Transverse colon (tissue), 4 donors: Measurements from ENCODE around the gene IL31. TPM values are rescaled to one million over a fixed set of nuclear protein-coding genes. Genes with fewer than 3 reads are reported as not detected.

ENCODE experiments used
- DNase-seq: peaks from one replicate; pipeline ENCODE4 v3.0.0-alpha.2; 2019
- H3K27ac ChIP-seq, 4 donors: fragments of 200-600 bp; sonication (generic); 2 replicates each; pipeline ENCODE4 v1.5.1; 2016 to 2018; ENCODE audit warnings: inconsistent platforms in 4 of 4
- H3K27me3 ChIP-seq: fragments of 200-600 bp; sonication (generic); 2 replicates; pipeline ENCODE4 v1.5.1; 2017; ENCODE audit warnings: inconsistent platforms
- H3K36me3 ChIP-seq, 4 donors: fragments of 200-600 bp; sonication (generic); 2 replicates each; pipeline ENCODE4 v1.5.1; 2017 to 2019; ENCODE audit warnings: inconsistent platforms in 4 of 4
- H3K4me1 ChIP-seq, 4 donors: fragments of 200-600 bp; sonication (generic); 2 replicates each; pipeline ENCODE4 v1.5.1; 2017 to 2020; ENCODE audit warnings: inconsistent platforms in 4 of 4
- H3K4me3 ChIP-seq, 4 donors: fragments of 200-600 bp; sonication (generic); 1 replicate in 1 of 4; 2 replicates in 3 of 4; pipeline versions ENCODE4 v1.5.1 to v1.6.1; 2017 to 2019; ENCODE audit warnings: inconsistent platforms in 4 of 4
- H3K9me3 ChIP-seq, 2 donors: fragments of 200-600 bp; sonication (generic); 2 replicates each; pipeline ENCODE4 v1.5.1; 2017 to 2019; ENCODE audit warnings: inconsistent platforms in 2 of 2
- CTCF ChIP-seq, 5 experiments: fragments of 200-600 bp in 3 of 5; fragments of 450-650 bp in 2 of 5; sonication (generic) in 3 of 5; IDR thresholded peaks; 1 replicate in 2 of 5; 2 replicates in 3 of 5; pipeline ENCODE4 v1.5.1; 2016 to 2017; ENCODE audit warnings: antibody characterized with exemption in 5 of 5, inconsistent platforms in 3 of 5, mild to moderate bottlenecking in 2 of 5, moderate library complexity in 1 of 5
- EP300 ChIP-seq: sonication (generic); formaldehyde crosslinking; IDR thresholded peaks from one replicate; pipeline ENCODE4 v1.6.1; 2017; ENCODE audit warnings: antibody characterized with exemption, low read depth
- POLR2A ChIP-seq: fragments of 450-650 bp; IDR thresholded peaks from one replicate; pipeline ENCODE4 v1.6.1; 2016; ENCODE audit warnings: antibody characterized with exemption, mild to moderate bottlenecking, moderate library complexity
- POLR2AphosphoS5 ChIP-seq, 3 donors: sonication (generic); formaldehyde crosslinking; IDR thresholded peaks; one replicate each; pipeline ENCODE4 v1.6.1; 2016; ENCODE audit warnings: antibody characterized with exemption in 3 of 3
- WGBS, 2 donors: methylation state at CpG; one replicate each; pipeline ENCODE4 v1.1.5; 2018; ENCODE audit warnings: low coverage in 1 of 2; 5-methylcytosine and 5-hydroxymethylcytosine counted together
- in situ Hi-C, 4 donors: fragments of 200-750 bp; cut with MboI; loops; one replicate each; pipeline versions ENCODE4 v1.15.0 to v1.15.1; 2017; ENCODE audit warnings: low sequenced_read_pairs in 3 of 4, low pct_ligation_motif_present in 1 of 4, low pct_unique_long_range_greater_than_20kb in 1 of 4
- intact Hi-C: fragments of 100-400 bp; cut with DNase I; formaldehyde crosslinking; loops from one replicate; pipeline ENCODE4 v1.15.1; 2023; ENCODE audit warnings: low total_unique reads
- total RNA-seq, 4 donors: library from RNA; depleted of rRNA; stranded (reverse); fragments of >200 nt; gene quantifications; one replicate each; pipeline ENCODE4 v1.1.0, GENCODE V29; 2016

IL31 gene
- total RNA-seq, 4 donors from 2014 or later, result not detected

- TF ChIP-seq POLR2AphosphoS5 (IDR thresholded peaks at IDR 0.05) (no peak), EP300 (no peak), POLR2A (no peak), CTCF (IDR thresholded peaks at IDR 0.05) (no peak)
- Histone ChIP-seq H3K4me3 (no peak overlapping the region), H3K36me3 (no peaks in the 10 kb centered on the region), H3K4me1 (peaks cover 0 to 2% (median 0%) of the 10 kb centered on the region in 4 donors), H3K27ac (peak overlapping the region in 1 of 4 donors; percentile 36), H3K9me3 (no peaks in the 10 kb centered on the region), H3K27me3 (peaks cover 32% of the 10 kb centered on the region)
- WGBS, 2 donors, result 88 to 91% methylated on average over 2 to 4 of the region's 4 CpGs
- intact Hi-C loops (no loop called here), in situ Hi-C loops (loop anchor here in 2 of 4 donors (10.0 to 25.0 kb wide), 2 partner anchors 141 to 283 kb away; partner anchors contain the start of gene CFAP251 (in 1 of the 2))
- no peak for DNase-seq
Observed at GRCh38 chr12:122195405-122195804, 21.4 kb upstream of the IL31 start.

- TF ChIP-seq CTCF (IDR thresholded peaks at IDR 0.05), result no peak
- TF ChIP-seq EP300, result no peak
- no peak for TF ChIP-seq POLR2A
- no peak for TF ChIP-seq POLR2AphosphoS5 (IDR thresholded peaks at IDR 0.05)
- intact Hi-C loops, result no loop called here
- no peak overlapping the region for H3K4me3 ChIP-seq
- DNase-seq, result no peak
- peak overlapping the region in 2 of 4 donors; percentile 30 to 36 for H3K27ac ChIP-seq
- H3K36me3 ChIP-seq, result no peaks in the 10 kb centered on the region
- H3K9me3 ChIP-seq, result no peaks in the 10 kb centered on the region
- H3K4me1 ChIP-seq, result no peaks in the 10 kb centered on the region
- in situ Hi-C loops, result loop anchor here in 2 of 4 donors (10.0 to 25.0 kb wide), 2 partner anchors 140 to 283 kb away; partner anchors contain the start of gene CFAP251 (in 1 of the 2)
- WGBS, 2 donors, result 57 to 64% methylated on average over 1 of the region's 1 CpG
- H3K27me3 ChIP-seq, result peaks cover 26% of the 10 kb centered on the region
Observed at GRCh38 chr12:122194804-122195203, 20.8 kb upstream of the IL31 start.

- WGBS, 2 donors, result 78% methylated on average over 11 of the region's 11 CpGs; no CpG with 5 or more reads in 1 of the 2 donors
- Histone ChIP-seq H3K27ac (no peak overlapping the region), H3K27me3 (peaks cover 2% of the 10 kb centered on the region), H3K9me3 (no peaks in the 10 kb centered on the region), H3K4me3 (no peak overlapping the region), H3K4me1 (no peaks in the 10 kb centered on the region), H3K36me3 (no peaks in the 10 kb centered on the region)
- in situ Hi-C loops, result loop anchor here in 2 of 4 donors (10.0 to 25.0 kb wide), 2 partner anchors 138 to 280 kb away; partner anchors contain the start of gene CFAP251 (in 1 of the 2)
- DNase-seq, result no peak
- intact Hi-C loops, result no loop called here
- TF ChIP-seq CTCF (IDR thresholded peaks at IDR 0.05) (no peak), POLR2AphosphoS5 (IDR thresholded peaks at IDR 0.05) (no peak), EP300 (no peak), POLR2A (no peak)
Observed at GRCh38 chr12:122192441-122192840, 18.4 kb upstream of the IL31 start.

GRCh38 chr12:122190842-122191668 lies 17.0 kb upstream of the IL31 start:
- Histone ChIP-seq H3K27me3 (no peaks in the 10 kb centered on the region), H3K36me3 (no peaks in the 10 kb centered on the region), H3K4me1 (no peaks in the 10 kb centered on the region), H3K27ac (no peak overlapping the region), H3K9me3 (no peaks in the 10 kb centered on the region), H3K4me3 (no peak overlapping the region)
- intact Hi-C loops, result no loop called here
- in situ Hi-C loops, result loop anchor here in 2 of 4 donors (10.0 to 25.0 kb wide), 2 partner anchors 136 to 279 kb away; partner anchors contain the start of gene CFAP251 (in 1 of the 2)
- TF ChIP-seq POLR2AphosphoS5 (IDR thresholded peaks at IDR 0.05), result no peak
- TF ChIP-seq POLR2A, result no peak
- peak; percentile 70 to 84 (median 81) for TF ChIP-seq CTCF (IDR thresholded peaks at IDR 0.05)
- 11 to 64% methylated on average over 3 to 18 of the region's 18 CpGs for WGBS, 2 donors
- peak; percentile 84 for DNase-seq
